ENCODE results near the gene ESPNL. TPM values are rescaled to one million over a fixed set of nuclear protein-coding genes. Genes with fewer than 3 reads are reported as not detected.

Gene ESPNL
- total and polyA plus RNA-seq, 2 of the 4 experiments (the other 2 are of a cell fraction): 2.0 TPM

- in situ Hi-C loops (cut with MboI; ENCODE audit: low sequenced_read_pairs) (no loop called here), intact Hi-C loops (cut with micrococcal nuclease) (no loop called here), dilution Hi-C loops (cut with HindIII; ENCODE audit: low sequenced_read_pairs, unreplicated experiment) (no loop called here)
- Histone ChIP-seq H3K4me2 (ENCODE audit: low read depth, low read length) (no peak overlapping the region), H2AK9ac (replicated peaks; ENCODE audit: low read depth, low read length, poor library complexity) (peak overlapping the region; percentile 82), H2BK15ac (ENCODE audit: low read depth, low read length) (no peak overlapping the region), H3K4me1 (ENCODE audit: control insufficient read depth, insufficient read depth, low read length) (peaks cover 10% of the 10 kb centered on the region), H4K20me1 (ENCODE audit: insufficient read depth, low read length) (no peaks in the 10 kb centered on the region), H3K9me1 (ENCODE audit: insufficient read depth, low read length) (peaks cover 5% of the 10 kb centered on the region; the same call in 1 of the 2 replicates), H3K27ac (ENCODE audit: insufficient read depth, low read length) (no peak overlapping the region), H2AK5ac (ENCODE audit: low read depth, low read length) (no peak overlapping the region; the same call in 1 of the 2 replicates), H3K4ac (ENCODE audit: low read depth, low read length) (no peak overlapping the region), H3K79me1 (ENCODE audit: low read depth in 1 of 2, low read length in 2 of 2) (no peaks in the 10 kb centered on the region), H3K18ac (ENCODE audit: low read depth, low read length) (no peak overlapping the region), H3K14ac (replicated peaks; ENCODE audit: low read depth, low read length) (no peak overlapping the region), H3K23ac (ENCODE audit: low read depth, low read length) (no peak overlapping the region), H2BK5ac (ENCODE audit: low read depth, low read length, poor library complexity, severe bottlenecking) (no peak overlapping the region), H3K9ac (ENCODE audit: low read depth, low read length) (no peak overlapping the region), H2BK120ac (ENCODE audit: low read depth, low read length) (no peak overlapping the region), H3K9me3 (ENCODE audit: control insufficient read depth, insufficient read depth, low read length) (no peaks in the 10 kb centered on the region), H3K56ac (ENCODE audit: extremely low read depth, insufficient read depth, low read length) (no peak overlapping the region), H3K36me3 (ENCODE audit: control insufficient read depth, insufficient read depth, low read length) (no peaks in the 10 kb centered on the region), H4K5ac (ENCODE audit: low read depth, low read length) (no peak overlapping the region), H4K91ac (ENCODE audit: insufficient read depth, low read depth, low read length) (no peak overlapping the region), H2AFZ (replicated peaks; ENCODE audit: low read length, poor library complexity) (peak overlapping the region; percentile 32), H2BK20ac (ENCODE audit: low read depth, low read length) (no peak overlapping the region), H4K8ac (ENCODE audit: low read depth in 2 of 2, low read length in 2 of 2) (no peak overlapping the region), H3K4me3 (ENCODE audit: insufficient read depth, low read depth, low read length) (no peak overlapping the region), H3K27me3 (ENCODE audit: control insufficient read depth, insufficient read depth, low read length) (peaks cover 15% of the 10 kb centered on the region; the same call in 1 of the 2 replicates)
- 80% methylated on average over 7 of the region's 20 CpGs; no CpG with 5 or more reads in 1 of the 2 experiments for WGBS, 2 experiments (ENCODE audit: extremely low coverage in 2 of 2, insufficient read length in 1 of 2)
- ChIA-PET POLR2A (ENCODE audit: unreplicated experiment) (no interaction called here), CTCF (no interaction called here)
- no TSS peak for BruUV-seq (replicated peaks)
- ATAC-seq (ENCODE audit: low read depth) (no peak), DNase-seq (no peak)
- TF ChIP-seq RFX5 (IDR thresholded peaks at IDR 0.05; ENCODE audit: low read depth, low read length): no peak
- TF ChIP-seq FOS (IDR thresholded peaks at IDR 0.05; ENCODE audit: low read depth, low read length): no peak
- no peak for TF ChIP-seq POLR2A (IDR thresholded peaks at IDR 0.05; ENCODE audit: low read depth, low read length)
- TF ChIP-seq RCOR1 (IDR thresholded peaks at IDR 0.05; ENCODE audit: insufficient replicate concordance, low read length): no peak
- no peak for TF ChIP-seq CHD1 (IDR thresholded peaks at IDR 0.05; ENCODE audit: low read depth, low read length)
- TF ChIP-seq RAD21 (IDR thresholded peaks at IDR 0.05; ENCODE audit: low read length): no peak
- no peak for TF ChIP-seq MAZ (IDR thresholded peaks at IDR 0.05; ENCODE audit: borderline replicate concordance, low read depth, low read length)
- TF ChIP-seq CTCF (conservative IDR thresholded peaks at IDR 0.05; ENCODE audit: low read depth, low read length): no peak
- TF ChIP-seq MXI1 (IDR thresholded peaks at IDR 0.05; ENCODE audit: borderline replicate concordance, low read depth, low read length): no peak
- TF ChIP-seq BHLHE40 (IDR thresholded peaks at IDR 0.05; ENCODE audit: low read depth, low read length): no peak
- no peak for TF ChIP-seq USF2 (IDR thresholded peaks at IDR 0.05; ENCODE audit: low read depth, low read length)
- no peak for TF ChIP-seq CEBPB (IDR thresholded peaks at IDR 0.05; ENCODE audit: low read depth, low read length)
- TF ChIP-seq NFE2L2 (IDR thresholded peaks at IDR 0.05; ENCODE audit: low read depth, low read length): no peak
Measured at GRCh38 chr2:238125127-238125885, 25.2 kb downstream of the ESPNL start.

All from IMR-90 (cell line).